Loucy (cell line): ENCODE data around the gene ZYX.

ENCODE experiments used
- H2AFZ ChIP-seq: fragments of 200-600 bp; sonication (generic); 2 replicates; pipeline ENCODE4 v1.6.0; 2016; ENCODE audit warnings: antibody characterized with exemption, mild to moderate bottlenecking, low read length, moderate library complexity
- H3F3A ChIP-seq: fragments of 200-600 bp; 2 replicates; pipeline ENCODE4 v1.6.0; 2016; ENCODE audit warnings: antibody characterized with exemption, low read depth, mild to moderate bottlenecking
- H3K27me3 ChIP-seq: fragments of 200-600 bp; sonication (generic); 2 replicates; pipeline ENCODE4 v1.6.1; 2014; ENCODE audit warnings: low read length, mild to moderate bottlenecking; ENCODE audit not compliant: insufficient read depth, poor library complexity, severe bottlenecking
- H3K36me3 ChIP-seq: fragments of 200-600 bp; sonication (generic); 2 replicates; pipeline ENCODE4 v1.6.1; 2016; ENCODE audit warnings: low read length; ENCODE audit not compliant: insufficient read depth
- H3K4me1 ChIP-seq: fragments of 200-600 bp; sonication (generic); 2 replicates; pipeline ENCODE4 v1.5.1; 2014; ENCODE audit warnings: low read length, mild to moderate bottlenecking; ENCODE audit not compliant: insufficient read depth, poor library complexity, severe bottlenecking
- H3K4me2 ChIP-seq: fragments of 200-600 bp; sonication (generic); 2 replicates; pipeline ENCODE4 v1.6.0; 2014; ENCODE audit warnings: antibody characterized with exemption, low read length, low read depth, mild to moderate bottlenecking; ENCODE audit not compliant: poor library complexity, severe bottlenecking
- H3K4me3 ChIP-seq: fragments of 200-600 bp; sonication (generic); 2 replicates; pipeline ENCODE4 v1.5.1; 2014; ENCODE audit warnings: low read length, mild to moderate bottlenecking, mixed read lengths; ENCODE audit not compliant: poor library complexity, severe bottlenecking
- H3K79me2 ChIP-seq: fragments of 200-600 bp; sonication (generic); 2 replicates; pipeline ENCODE4 v1.6.1; 2014; ENCODE audit warnings: low read length; ENCODE audit not compliant: insufficient read depth
- H3K9ac ChIP-seq: fragments of 200-600 bp; sonication (generic); 2 replicates; pipeline ENCODE4 v1.6.0; 2014; ENCODE audit warnings: mild to moderate bottlenecking, low read depth, low read length, moderate library complexity; ENCODE audit not compliant: poor library complexity, severe bottlenecking
- H3K9me2 ChIP-seq: fragments of 200-600 bp; sonication (generic); replicated peaks from 2 replicates; pipeline ENCODE4 v1.6.1; 2016; ENCODE audit warnings: low read depth, low read length, mixed read lengths
- H3K9me3 ChIP-seq: fragments of 200-600 bp; sonication (generic); 2 replicates; pipeline ENCODE4 v1.6.1; 2014; ENCODE audit warnings: mild to moderate bottlenecking, antibody characterized with exemption, low read length, low read depth; ENCODE audit not compliant: insufficient read depth
- H4K20me1 ChIP-seq: fragments of 200-600 bp; sonication (generic); 2 replicates; pipeline ENCODE4 v1.6.0; 2014; ENCODE audit warnings: antibody characterized with exemption, low read length, mild to moderate bottlenecking; ENCODE audit not compliant: insufficient read depth, poor library complexity, severe bottlenecking
- EZH2phosphoT487 ChIP-seq: fragments of 200-600 bp; IDR thresholded peaks from 2 replicates; pipeline ENCODE4 v1.6.1; 2018; ENCODE audit warnings: antibody characterized with exemption, mild to moderate bottlenecking, moderate library complexity, borderline replicate concordance
- TF ChIP-seq, protein P1 (sequence below): fragments of 200-600 bp; sonication (generic); conservative IDR thresholded peaks from 2 replicates; pipeline ENCODE4 v1.5.1; 2014; ENCODE audit warnings: mild to moderate bottlenecking, antibody characterized with exemption, low read length

Gene ZYX

DNA sequence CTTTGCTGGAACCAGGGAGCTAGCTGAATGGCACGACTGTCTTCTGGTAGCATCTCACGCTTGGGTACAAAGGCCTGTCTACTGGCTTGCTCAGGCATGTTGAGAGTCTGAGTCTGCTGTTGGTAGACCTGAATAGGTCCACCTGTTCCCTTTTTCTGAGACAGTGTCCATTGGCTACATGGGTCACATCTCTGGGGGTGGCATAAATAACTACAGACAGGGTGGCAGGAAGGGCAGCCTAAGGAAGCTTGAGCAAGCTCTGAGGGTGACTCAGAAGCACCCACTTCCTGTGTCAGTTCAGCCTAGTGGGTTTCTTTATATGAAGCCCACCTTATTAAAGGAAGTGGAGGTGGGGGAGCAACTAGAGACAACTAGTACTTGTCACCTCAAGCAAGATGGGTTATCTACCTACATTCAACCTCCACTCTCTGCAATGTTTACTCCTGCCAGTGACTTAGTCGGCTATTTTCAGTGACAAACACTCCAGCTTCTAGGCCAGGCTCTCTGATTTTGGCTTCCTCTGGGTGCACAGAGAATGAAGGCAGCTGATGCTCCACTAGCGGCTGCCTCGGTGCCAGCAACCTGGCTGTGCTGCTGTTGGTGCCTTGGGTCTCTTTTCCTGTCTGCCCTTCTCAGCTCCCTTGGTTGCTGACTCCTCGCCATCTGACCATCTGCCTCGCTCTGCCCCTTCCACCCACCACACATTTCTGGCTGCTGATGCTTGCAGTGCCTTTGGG is 5.7 kb upstream of the ZYX start:
- Histone ChIP-seq H2AFZ (no peak overlapping the region), H3K9me2 (no peaks in the 10 kb centered on the region), H3K4me2 (peak overlapping the region; percentile 80), H3K4me3 (peak overlapping the region; percentile 65), H3K9ac (peak overlapping the region; percentile 87), H3K36me3 (no peaks in the 10 kb centered on the region), H3K79me2 (peaks cover 37% of the 10 kb centered on the region), H3K27me3 (peaks cover 2% of the 10 kb centered on the region), H3K9me3 (no peaks in the 10 kb centered on the region), H3F3A (peaks cover 11% of the 10 kb centered on the region; the same call in 1 of the 2 replicates), H3K4me1 (peaks cover 86% of the 10 kb centered on the region), H4K20me1 (no peaks in the 10 kb centered on the region)
- TF ChIP-seq EZH2phosphoT487: no peak
- TF ChIP-seq, protein P1, sequence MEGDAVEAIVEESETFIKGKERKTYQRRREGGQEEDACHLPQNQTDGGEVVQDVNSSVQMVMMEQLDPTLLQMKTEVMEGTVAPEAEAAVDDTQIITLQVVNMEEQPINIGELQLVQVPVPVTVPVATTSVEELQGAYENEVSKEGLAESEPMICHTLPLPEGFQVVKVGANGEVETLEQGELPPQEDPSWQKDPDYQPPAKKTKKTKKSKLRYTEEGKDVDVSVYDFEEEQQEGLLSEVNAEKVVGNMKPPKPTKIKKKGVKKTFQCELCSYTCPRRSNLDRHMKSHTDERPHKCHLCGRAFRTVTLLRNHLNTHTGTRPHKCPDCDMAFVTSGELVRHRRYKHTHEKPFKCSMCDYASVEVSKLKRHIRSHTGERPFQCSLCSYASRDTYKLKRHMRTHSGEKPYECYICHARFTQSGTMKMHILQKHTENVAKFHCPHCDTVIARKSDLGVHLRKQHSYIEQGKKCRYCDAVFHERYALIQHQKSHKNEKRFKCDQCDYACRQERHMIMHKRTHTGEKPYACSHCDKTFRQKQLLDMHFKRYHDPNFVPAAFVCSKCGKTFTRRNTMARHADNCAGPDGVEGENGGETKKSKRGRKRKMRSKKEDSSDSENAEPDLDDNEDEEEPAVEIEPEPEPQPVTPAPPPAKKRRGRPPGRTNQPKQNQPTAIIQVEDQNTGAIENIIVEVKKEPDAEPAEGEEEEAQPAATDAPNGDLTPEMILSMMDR: no peak; the same call in 1 of the 2 replicates

GRCh38 chr7:143376396-143376795 is 4.7 kb upstream of the ZYX start:
- Histone ChIP-seq H3K36me3 (no peaks in the 10 kb centered on the region), H3K4me3 (peak overlapping the region; percentile 65), H3K4me1 (peaks cover 78% of the 10 kb centered on the region), H3K27me3 (peaks cover 6% of the 10 kb centered on the region), H3K9ac (peak overlapping the region; percentile 87), H4K20me1 (no peaks in the 10 kb centered on the region), H3K79me2 (peaks cover 45% of the 10 kb centered on the region), H2AFZ (no peak overlapping the region), H3K4me2 (peak overlapping the region; percentile 80), H3K9me3 (no peaks in the 10 kb centered on the region), H3F3A (peaks cover 11% of the 10 kb centered on the region; the same call in 1 of the 2 replicates), H3K9me2 (no peaks in the 10 kb centered on the region)
- TF ChIP-seq, protein P1: no peak
- TF ChIP-seq EZH2phosphoT487: no peak

- TF ChIP-seq EZH2phosphoT487: no peak
- TF ChIP-seq, protein P1: no peak
- H2AFZ ChIP-seq: no peak overlapping the region; the same call in 1 of the 2 replicates
- peaks cover 29% of the 10 kb centered on the region for H4K20me1 ChIP-seq
- H3K4me1 ChIP-seq: peaks cover 81% of the 10 kb centered on the region
- H3K9ac ChIP-seq: peak overlapping the region; percentile 100
- no peaks in the 10 kb centered on the region for H3K9me3 ChIP-seq
- no peaks in the 10 kb centered on the region for H3K9me2 ChIP-seq
- peaks cover 6% of the 10 kb centered on the region for H3K27me3 ChIP-seq
- peak overlapping the region; percentile 97 for H3K4me2 ChIP-seq
- peaks cover 10% of the 10 kb centered on the region; the same call in 1 of the 2 replicates for H3F3A ChIP-seq
- H3K79me2 ChIP-seq: peaks cover 78% of the 10 kb centered on the region
- peak overlapping the region; percentile 98 for H3K4me3 ChIP-seq
- H3K36me3 ChIP-seq: no peaks in the 10 kb centered on the region
Measured at GRCh38 chr7:143379611-143380259, 1.4 kb upstream of the ZYX start.
